DOHH2 (cell line): ENCODE data around the gene LENG1.
A peak's percentile ranks its signal among the peaks of the same experiment; 100 is the strongest.

ENCODE experiments used
- H3F3A ChIP-seq: fragments of 200-600 bp; sonication (generic), shearing (Covaris generic); 2 replicates; pipeline ENCODE4 v1.6.0; 2016; ENCODE audit warnings: antibody characterized with exemption, mild to moderate bottlenecking; ENCODE audit not compliant: control insufficient read depth, insufficient read depth
- H3K27ac ChIP-seq: fragments of 200-600 bp; sonication (generic); 2 replicates; pipeline ENCODE4 v1.5.1; 2014; ENCODE audit warnings: low read depth, mild to moderate bottlenecking, low read length, moderate library complexity
- H3K27me3 ChIP-seq: fragments of 200-600 bp; sonication (generic); 2 replicates; pipeline ENCODE4 v1.6.1; 2014; ENCODE audit warnings: mild to moderate bottlenecking, low read length, mixed read lengths; ENCODE audit not compliant: control insufficient read depth
- H3K36me3 ChIP-seq: fragments of 200-600 bp; sonication (generic); 2 replicates; pipeline ENCODE4 v1.6.1; 2014; ENCODE audit warnings: mild to moderate bottlenecking, low read length, moderate library complexity, mixed read lengths; ENCODE audit not compliant: control insufficient read depth
- H3K4me1 ChIP-seq: fragments of 200-600 bp; sonication (generic); 2 replicates; pipeline ENCODE4 v1.6.1; 2014; ENCODE audit warnings: mild to moderate bottlenecking, low read length, mixed read lengths; ENCODE audit not compliant: control insufficient read depth
- H3K4me2 ChIP-seq: fragments of 200-600 bp; sonication (generic); 2 replicates; pipeline ENCODE4 v1.6.0; 2014; ENCODE audit warnings: mild to moderate bottlenecking, low read length, moderate library complexity
- H3K4me3 ChIP-seq: fragments of 200-600 bp; sonication (generic); 2 replicates; pipeline ENCODE4 v1.5.1; 2014; ENCODE audit warnings: mild to moderate bottlenecking, low read length, mixed read lengths
- H3K79me2 ChIP-seq: fragments of 200-600 bp; sonication (generic); 2 replicates; pipeline ENCODE4 v1.6.1; 2014; ENCODE audit warnings: mild to moderate bottlenecking, low read length, mixed read lengths; ENCODE audit not compliant: control insufficient read depth
- H3K9me2 ChIP-seq: fragments of 200-600 bp; sonication (generic); replicated peaks from 2 replicates; pipeline ENCODE4 v1.6.1; 2014; ENCODE audit warnings: mild to moderate bottlenecking, low read length, mixed read lengths; ENCODE audit not compliant: control insufficient read depth
- H3K9me3 ChIP-seq: fragments of 200-600 bp; sonication (generic); 2 replicates; pipeline ENCODE4 v1.6.1; 2014; ENCODE audit warnings: antibody characterized with exemption, low read length, mixed read lengths; ENCODE audit not compliant: control insufficient read depth, insufficient read depth
- H4K20me1 ChIP-seq: fragments of 200-600 bp; sonication (generic); 2 replicates; pipeline ENCODE4 v1.6.0; 2014; ENCODE audit warnings: low read depth, mild to moderate bottlenecking, antibody characterized with exemption, low read length, moderate library complexity; ENCODE audit not compliant: control insufficient read depth, insufficient read depth
- CTCF ChIP-seq: fragments of 200-600 bp; sonication (generic); IDR thresholded peaks from one replicate; pipeline ENCODE4 v1.5.1; 2014; ENCODE audit warnings: antibody characterized with exemption, mild to moderate bottlenecking, low read depth, low read length; ENCODE audit not compliant: poor library complexity, severe bottlenecking
- EZH2phosphoT487 ChIP-seq: fragments of 200-600 bp; sonication (generic); IDR thresholded peaks from 2 replicates; pipeline ENCODE4 v1.6.1; 2017; ENCODE audit warnings: borderline replicate concordance, mild to moderate bottlenecking, antibody characterized with exemption, low read length, moderate library complexity, mixed read lengths

Gene LENG1

GRCh38 chr19:54137699-54138488 is 21.6 kb downstream of the LENG1 start, which contains the start of gene CNOT3:
TSS of gene CNOT3 (plus strand) at chr19:54137762. CDS start at chr19:54142979, 5,217 bp downstream.
- no peak for TF ChIP-seq EZH2phosphoT487
- TF ChIP-seq CTCF: no peak
- Histone ChIP-seq H3K36me3 (peaks cover 45% of the 10 kb centered on the region), H3K9me2 (no peaks in the 10 kb centered on the region), H3K79me2 (peaks cover 52% of the 10 kb centered on the region), H3F3A (no peaks in the 10 kb centered on the region), H3K4me1 (peaks cover 21% of the 10 kb centered on the region), H3K4me2 (peak within 1 kb of the TSS; percentile 88), H4K20me1 (0 out of 2 replicates have a peak, but pooled peaks cover 9% of the 10 kb centered on the region), H3K27me3 (no peaks in the 10 kb centered on the region), H3K9me3 (no peaks in the 10 kb centered on the region), H3K4me3 (peak within 1 kb of the TSS; percentile 89), H3K27ac (peak within 1 kb of the TSS; percentile 63)

- H3K4me1 ChIP-seq: peaks cover 21% of the 10 kb centered on the region
- no peak for TF ChIP-seq EZH2phosphoT487
- TF ChIP-seq CTCF: no peak
- H3K27ac ChIP-seq: peak overlapping the region; percentile 63; the same call in 1 of the 2 replicates
These were observed 22.4 kb downstream of the LENG1 start for GRCh38 chr19:54136864-54137698.

GRCh38 chr19:54136086-54136863 is 23.2 kb downstream of the LENG1 start:
- TF ChIP-seq CTCF (no peak), EZH2phosphoT487 (no peak)
- no peaks in the 10 kb centered on the region for H3K9me2 ChIP-seq
- no peak overlapping the region for H3K27ac ChIP-seq
- no peaks in the 10 kb centered on the region for H3K27me3 ChIP-seq
- H3K4me1 ChIP-seq: peaks cover 21% of the 10 kb centered on the region
- H3K79me2 ChIP-seq: peaks cover 37% of the 10 kb centered on the region
- 0 out of 2 replicates have a peak, but pooled peaks cover 9% of the 10 kb centered on the region for H4K20me1 ChIP-seq
- no peaks in the 10 kb centered on the region for H3K9me3 ChIP-seq
- H3K4me2 ChIP-seq: peak overlapping the region; percentile 88
- peaks cover 34% of the 10 kb centered on the region for H3K36me3 ChIP-seq
- H3F3A ChIP-seq: no peaks in the 10 kb centered on the region
- H3K4me3 ChIP-seq: peak overlapping the region; percentile 80

More at GRCh38 chr19:54136864-54137698, 22.4 kb downstream of the LENG1 start:
- H3K79me2 ChIP-seq: peaks cover 45% of the 10 kb centered on the region
- H3K4me3 ChIP-seq: peak overlapping the region; percentile 89
- peaks cover 37% of the 10 kb centered on the region for H3K36me3 ChIP-seq
- no peaks in the 10 kb centered on the region for H3F3A ChIP-seq
- H3K9me2 ChIP-seq: no peaks in the 10 kb centered on the region
- peak overlapping the region; percentile 88 for H3K4me2 ChIP-seq
- H3K27me3 ChIP-seq: no peaks in the 10 kb centered on the region
- H4K20me1 ChIP-seq: 0 out of 2 replicates have a peak, but pooled peaks cover 9% of the 10 kb centered on the region
- no peaks in the 10 kb centered on the region for H3K9me3 ChIP-seq
